Neutrophil (primary cell): ENCODE measurements around the gene RPS6KC1.
"Not testable (repeated sequence)": the region's sequence is repeated elsewhere in the genome, so short reads cannot be mapped to it uniquely, and the experiment has no call there.

ENCODE experiments used
- H3K27ac ChIP-seq: fragments of 200-600 bp; sonication (generic); 2 replicates; pipeline ENCODE4 v1.5.1; 2016; ENCODE audit warnings: mild to moderate bottlenecking, moderate library complexity
- H3K27me3 ChIP-seq: fragments of 200-600 bp; sonication (generic); 2 replicates; pipeline ENCODE4 v1.6.0; 2016; ENCODE audit warnings: mild to moderate bottlenecking
- H3K36me3 ChIP-seq: fragments of 200-600 bp; sonication (generic); 2 replicates; pipeline ENCODE4 v1.5.1; 2017
- H3K4me1 ChIP-seq, 2 experiments: fragments of 200-600 bp in 1 of 2; sonication (generic) in 1 of 2; 1 replicate in 1 of 2; 2 replicates in 1 of 2; pipeline versions ENCODE4 v1.5.1 to v1.6.1; 2013 to 2016; ENCODE audit warnings: low read depth in 1 of 2, low read length in 1 of 2, mild to moderate bottlenecking in 1 of 2, moderate library complexity in 1 of 2; ENCODE audit not compliant: control insufficient read depth in 1 of 2, insufficient read depth in 1 of 2
- H3K4me3 ChIP-seq, 2 experiments: fragments of 200-600 bp in 1 of 2; sonication (generic) in 1 of 2; 1 replicate in 1 of 2; 2 replicates in 1 of 2; pipeline ENCODE4 v1.5.1; 2013 to 2016; ENCODE audit warnings: low read depth in 1 of 2, low read length in 1 of 2, mild to moderate bottlenecking in 1 of 2, moderate library complexity in 1 of 2
- H3K9me3 ChIP-seq: fragments of 200-600 bp; sonication (generic); 2 replicates; pipeline ENCODE4 v1.5.1; 2016
- TF ChIP-seq, protein P1 (sequence below): fragments of 200-600 bp; sonication (generic); IDR thresholded peaks from 2 replicates; pipeline ENCODE4 v1.5.1; 2016; ENCODE audit warnings: antibody characterized with exemption

Gene RPS6KC1

DNA sequence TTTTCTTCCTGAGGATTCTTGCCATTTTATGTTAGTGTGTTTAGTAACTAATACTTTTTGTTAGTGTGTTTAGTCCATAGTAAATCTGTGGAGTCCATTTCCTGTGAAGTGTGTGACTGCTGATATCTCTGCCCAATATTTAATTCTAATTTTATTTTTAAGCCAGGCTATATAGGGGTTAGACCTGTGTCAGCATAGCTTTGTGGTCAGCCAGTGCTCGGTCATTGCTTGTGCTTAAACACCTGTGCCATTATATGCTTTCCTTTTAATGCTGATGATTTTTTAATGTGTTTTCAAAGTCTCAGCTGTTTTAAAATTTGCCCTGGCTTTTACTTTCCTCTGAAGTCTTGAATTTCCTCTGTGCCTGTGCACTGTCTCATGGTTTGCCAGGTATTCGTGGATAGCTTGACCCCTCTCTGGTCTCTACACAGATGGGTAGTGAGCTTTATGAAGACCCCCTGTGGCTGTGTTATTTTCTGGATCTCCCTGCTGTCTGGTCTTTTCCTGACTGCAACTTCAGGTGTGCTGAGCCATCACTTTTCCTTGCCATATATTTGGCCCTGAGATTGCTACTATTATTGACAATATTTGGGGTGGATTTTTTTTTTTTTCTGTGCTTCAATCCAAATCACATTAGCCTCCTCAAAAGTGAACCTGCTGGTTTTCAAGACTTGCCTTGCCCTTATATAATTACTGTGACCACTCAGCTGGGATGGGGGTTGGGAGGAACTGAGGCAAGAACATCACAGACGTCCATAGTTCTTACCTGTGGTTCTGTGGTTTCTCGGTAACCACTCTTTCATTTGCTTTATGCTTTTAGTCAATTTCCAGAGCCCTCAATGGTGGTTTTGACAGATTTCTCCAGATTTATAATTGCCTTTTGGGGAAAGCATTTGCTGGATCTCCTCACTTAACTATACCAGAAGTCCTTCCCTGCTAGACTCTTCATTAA is 59.6 kb downstream of the RPS6KC1 start:
- H3K27ac ChIP-seq = no peak overlapping the region
- H3K36me3 ChIP-seq = no peaks in the 10 kb centered on the region
- no peaks in the 10 kb centered on the region for H3K9me3 ChIP-seq
- no peaks in the 10 kb centered on the region for H3K27me3 ChIP-seq
- H3K4me1 ChIP-seq = no peaks in the 10 kb centered on the region
- no peak overlapping the region for H3K4me3 ChIP-seq
- TF ChIP-seq, protein P1, sequence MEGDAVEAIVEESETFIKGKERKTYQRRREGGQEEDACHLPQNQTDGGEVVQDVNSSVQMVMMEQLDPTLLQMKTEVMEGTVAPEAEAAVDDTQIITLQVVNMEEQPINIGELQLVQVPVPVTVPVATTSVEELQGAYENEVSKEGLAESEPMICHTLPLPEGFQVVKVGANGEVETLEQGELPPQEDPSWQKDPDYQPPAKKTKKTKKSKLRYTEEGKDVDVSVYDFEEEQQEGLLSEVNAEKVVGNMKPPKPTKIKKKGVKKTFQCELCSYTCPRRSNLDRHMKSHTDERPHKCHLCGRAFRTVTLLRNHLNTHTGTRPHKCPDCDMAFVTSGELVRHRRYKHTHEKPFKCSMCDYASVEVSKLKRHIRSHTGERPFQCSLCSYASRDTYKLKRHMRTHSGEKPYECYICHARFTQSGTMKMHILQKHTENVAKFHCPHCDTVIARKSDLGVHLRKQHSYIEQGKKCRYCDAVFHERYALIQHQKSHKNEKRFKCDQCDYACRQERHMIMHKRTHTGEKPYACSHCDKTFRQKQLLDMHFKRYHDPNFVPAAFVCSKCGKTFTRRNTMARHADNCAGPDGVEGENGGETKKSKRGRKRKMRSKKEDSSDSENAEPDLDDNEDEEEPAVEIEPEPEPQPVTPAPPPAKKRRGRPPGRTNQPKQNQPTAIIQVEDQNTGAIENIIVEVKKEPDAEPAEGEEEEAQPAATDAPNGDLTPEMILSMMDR = no peak

DNA sequence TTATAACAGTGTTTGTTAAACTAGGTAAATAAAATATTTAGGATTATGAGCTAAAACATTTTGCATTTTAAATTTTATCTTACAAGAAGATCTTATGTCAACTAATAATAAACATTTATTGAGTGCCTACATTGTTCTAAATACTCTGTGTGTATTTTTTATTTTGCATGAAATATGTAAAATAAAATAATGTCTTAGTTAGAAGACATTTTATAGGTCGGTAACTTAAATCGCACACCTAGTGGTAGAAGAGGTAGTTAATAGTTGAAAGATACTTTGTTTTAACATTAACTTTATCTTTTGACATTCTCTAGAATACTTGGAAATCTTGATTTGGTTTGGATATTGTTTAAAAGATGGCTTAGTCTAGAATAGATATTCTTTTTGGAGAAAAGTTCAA is 60.5 kb downstream of the RPS6KC1 start:
- no peaks in the 10 kb centered on the region for H3K36me3 ChIP-seq
- no peak overlapping the region for H3K27ac ChIP-seq
- H3K9me3 ChIP-seq = no peaks in the 10 kb centered on the region
- TF ChIP-seq, protein P1 = no peak
- H3K27me3 ChIP-seq = no peaks in the 10 kb centered on the region
- no peaks in the 10 kb centered on the region for H3K4me1 ChIP-seq
- H3K4me3 ChIP-seq = no peak overlapping the region

DNA sequence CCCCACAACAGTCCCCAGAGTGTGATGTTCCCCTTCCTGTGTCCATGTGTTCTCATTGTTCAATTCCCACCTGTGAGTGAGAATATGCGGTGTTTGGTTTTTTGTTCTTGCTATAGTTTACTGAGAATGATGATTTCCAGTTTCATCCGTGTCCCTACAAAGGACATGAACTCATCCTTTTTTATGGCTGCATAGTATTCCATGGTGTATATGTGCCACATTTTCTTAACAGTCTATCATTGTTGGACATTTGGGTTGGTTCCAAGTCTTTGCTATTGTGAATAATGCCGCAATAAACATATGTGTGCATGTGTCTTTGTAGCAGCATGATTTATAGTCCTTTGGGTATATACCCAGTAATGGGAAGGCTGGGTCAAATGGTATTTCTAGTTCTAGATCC is 61.7 kb downstream of the RPS6KC1 start:
- H3K4me3 ChIP-seq, H3K9me3 ChIP-seq, H3K27ac ChIP-seq, H3K4me1 ChIP-seq, H3K27me3 ChIP-seq, H3K36me3 ChIP-seq: not testable (repeated sequence)

DNA sequence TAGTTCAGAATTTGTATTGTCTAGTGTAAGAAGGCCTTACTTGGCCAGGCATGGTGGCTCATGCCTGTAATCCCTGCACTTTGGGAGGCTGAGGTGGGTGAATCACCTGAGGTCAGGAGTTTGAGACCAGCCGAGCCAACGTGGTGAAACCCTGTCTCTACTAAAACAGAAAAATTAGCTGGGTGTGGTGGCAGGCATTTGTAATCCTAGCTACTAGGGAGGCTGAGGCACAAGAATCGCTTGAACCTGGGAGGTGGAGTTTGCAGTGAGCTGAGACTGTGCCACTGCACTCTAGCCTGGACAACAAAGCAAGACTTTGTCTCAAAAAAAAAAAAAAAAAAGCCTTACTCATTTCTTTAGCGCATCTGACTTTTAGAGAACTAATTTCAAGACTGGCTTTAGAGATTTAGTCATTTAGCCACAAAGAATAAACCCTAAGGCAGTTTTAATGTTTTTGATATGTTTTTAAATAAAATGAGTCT is 66.7 kb downstream of the RPS6KC1 start:
- not testable (repeated sequence) for H3K27me3 ChIP-seq, H3K27ac ChIP-seq, H3K4me3 ChIP-seq, H3K4me1 ChIP-seq, H3K9me3 ChIP-seq, H3K36me3 ChIP-seq

DNA sequence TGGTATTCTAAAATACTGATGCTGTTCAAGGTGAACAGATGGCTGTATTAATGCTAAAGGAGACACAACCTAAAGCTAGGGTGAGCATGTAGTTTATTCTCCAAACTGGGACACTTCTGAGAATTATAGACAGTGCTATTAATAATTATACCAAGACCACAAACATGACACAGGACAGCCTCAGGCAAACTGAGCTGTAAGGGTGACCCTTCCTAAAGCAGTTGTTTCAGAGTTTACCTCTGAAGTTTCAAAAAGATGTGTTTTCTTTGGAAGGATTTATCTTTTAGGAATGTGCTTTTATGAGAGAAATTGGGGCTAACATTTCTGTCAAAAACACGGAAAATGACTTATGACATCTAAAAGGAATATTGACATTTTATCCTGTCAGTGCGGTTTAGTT is 68.8 kb downstream of the RPS6KC1 start:
- H3K27me3 ChIP-seq = no peaks in the 10 kb centered on the region
- no peak overlapping the region for H3K4me3 ChIP-seq
- H3K9me3 ChIP-seq = no peaks in the 10 kb centered on the region
- no peaks in the 10 kb centered on the region for H3K36me3 ChIP-seq
- H3K4me1 ChIP-seq = no peaks in the 10 kb centered on the region
- TF ChIP-seq, protein P1 = no peak
- H3K27ac ChIP-seq = no peak overlapping the region

DNA sequence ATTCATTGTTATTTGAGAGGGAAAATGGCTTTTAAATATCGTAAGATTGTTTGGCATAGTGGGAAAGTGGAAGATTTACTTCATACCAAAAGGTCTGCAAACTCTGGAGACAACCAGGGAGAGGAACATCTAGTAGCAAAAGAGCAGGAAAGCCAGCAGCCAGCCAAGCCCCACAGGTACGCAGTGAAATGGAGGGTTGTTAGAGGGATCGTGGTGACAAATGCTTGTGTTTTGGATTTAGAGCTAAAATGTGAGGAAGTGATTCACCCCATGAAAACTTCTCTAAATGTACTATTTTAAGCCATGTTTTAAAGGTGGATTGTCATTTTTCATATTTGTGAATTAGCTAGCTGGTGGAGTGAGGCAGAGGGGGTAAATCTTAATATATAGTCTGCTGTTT is 69.3 kb downstream of the RPS6KC1 start:
- H3K36me3 ChIP-seq = no peaks in the 10 kb centered on the region

More for the DNA sequence above, 69.3 kb downstream of the RPS6KC1 start:
- H3K9me3 ChIP-seq = no peaks in the 10 kb centered on the region
- H3K4me3 ChIP-seq = no peak overlapping the region
- TF ChIP-seq, protein P1 = no peak
- H3K4me1 ChIP-seq = no peaks in the 10 kb centered on the region
- no peaks in the 10 kb centered on the region for H3K27me3 ChIP-seq
- H3K27ac ChIP-seq = no peak overlapping the region
